ENCODE results near the gene AHNAK2.

GRCh38 chr14:105023791-105024480 is 45.8 kb upstream of the AHNAK2 start:
- TF ChIP-seq CTCF (IDR thresholded peaks at IDR 0.05) (no peak), EP300 (IDR thresholded peaks at IDR 0.05) (no peak), POLR2A (IDR thresholded peaks at IDR 0.05) (no peak), POLR2AphosphoS5 (IDR thresholded peaks at IDR 0.05) (no peak)
